T-helper 9 cell (primary cell): ENCODE measurements around the gene CCNF.

ENCODE experiments used
- DNase-seq: peaks from one replicate; pipeline ENCODE4 v3.0.0-alpha.2; 2020

CCNF gene

GRCh38 chr16:2487903-2488531 lies 58.8 kb downstream of the CCNF start:
- no peak for DNase-seq

DNA sequence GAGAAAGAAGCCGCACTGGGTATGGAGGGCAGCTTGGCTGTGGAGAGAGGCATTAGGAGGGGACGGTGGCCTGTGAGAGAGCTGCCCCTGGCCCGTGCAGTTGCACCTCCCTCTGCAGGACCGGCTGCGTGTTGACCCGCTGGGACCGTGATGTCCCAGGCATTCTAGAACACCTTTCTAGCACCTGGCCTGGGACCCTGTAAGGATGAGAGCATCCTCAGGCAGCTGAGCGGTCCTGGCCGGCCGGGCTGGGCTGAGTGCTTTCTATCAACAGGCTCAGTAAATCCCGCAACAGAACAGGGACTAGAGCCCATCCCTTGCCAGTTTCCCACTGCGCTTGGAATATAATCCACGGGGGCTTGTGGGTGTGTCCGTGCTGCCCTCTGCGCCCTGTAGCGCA lies 60.3 kb downstream of the CCNF start:
- no peak for DNase-seq

DNA sequence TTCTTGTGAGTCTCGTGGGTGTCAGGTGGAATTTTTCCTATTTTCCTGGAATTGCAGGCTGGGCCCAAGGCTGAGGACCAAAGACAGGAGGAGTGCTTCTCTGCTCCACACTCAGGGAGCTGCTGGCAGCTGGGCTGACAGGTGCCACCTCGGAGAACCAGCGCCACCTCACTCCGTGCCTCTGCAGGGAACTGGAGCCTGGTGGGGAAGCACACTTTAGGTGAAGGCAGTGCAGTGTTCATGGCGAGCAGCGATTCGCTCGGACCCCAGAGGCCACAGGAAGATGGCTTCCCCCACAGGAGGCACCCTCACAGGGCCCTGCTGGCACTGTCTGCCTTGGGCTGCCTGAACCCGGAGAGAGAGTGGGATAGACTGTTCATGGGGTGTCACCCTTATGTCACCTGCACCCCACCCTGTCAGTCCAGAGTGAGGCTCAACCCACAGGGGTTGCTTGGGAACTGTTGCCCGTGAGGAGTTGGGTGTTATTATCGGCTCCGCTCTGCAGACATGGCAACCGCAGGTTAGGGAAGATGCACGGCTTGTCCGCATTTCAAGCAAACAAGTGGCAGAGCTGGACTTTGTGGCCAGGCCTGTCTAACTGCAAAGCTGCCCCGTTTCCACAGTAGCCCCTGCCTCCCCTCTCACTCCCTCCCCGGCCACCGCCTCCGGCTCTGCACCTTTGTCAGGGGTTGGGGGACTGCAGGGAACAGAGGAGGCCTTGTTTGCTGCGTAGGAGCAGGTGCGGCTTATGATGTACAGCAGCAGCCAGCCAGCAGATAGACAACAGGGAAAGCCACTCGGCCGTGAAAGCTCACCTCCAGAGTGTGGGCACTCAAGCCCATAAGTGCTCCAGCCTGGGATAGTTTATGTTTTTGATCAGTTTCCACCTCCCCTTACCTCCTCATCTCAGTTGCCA lies 61.2 kb downstream of the CCNF start:
- DNase-seq = no peak

- DNase-seq = no peak
Measured at GRCh38 chr16:2492292-2492691, 63.0 kb downstream of the CCNF start.

DNA sequence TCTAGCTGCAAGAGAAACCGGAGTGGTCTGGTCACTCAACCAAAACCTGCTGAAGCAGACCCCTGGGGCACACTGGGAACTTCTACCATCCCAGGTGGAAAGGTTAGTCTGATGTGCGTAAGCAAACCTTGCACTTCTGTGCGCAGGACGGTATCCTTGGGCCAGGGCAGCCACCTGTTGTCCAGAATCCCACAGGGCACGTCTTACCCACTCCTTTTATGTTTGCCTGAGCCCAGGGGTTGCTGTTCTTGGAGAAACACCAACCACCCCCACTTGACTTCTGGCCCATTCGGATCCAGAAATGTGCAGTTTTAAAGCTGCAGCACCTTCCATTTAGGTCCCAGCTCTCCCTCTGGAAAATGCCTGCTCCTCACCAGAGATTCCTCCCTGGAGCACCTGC lies 64.4 kb downstream of the CCNF start:
- DNase-seq = no peak

DNA sequence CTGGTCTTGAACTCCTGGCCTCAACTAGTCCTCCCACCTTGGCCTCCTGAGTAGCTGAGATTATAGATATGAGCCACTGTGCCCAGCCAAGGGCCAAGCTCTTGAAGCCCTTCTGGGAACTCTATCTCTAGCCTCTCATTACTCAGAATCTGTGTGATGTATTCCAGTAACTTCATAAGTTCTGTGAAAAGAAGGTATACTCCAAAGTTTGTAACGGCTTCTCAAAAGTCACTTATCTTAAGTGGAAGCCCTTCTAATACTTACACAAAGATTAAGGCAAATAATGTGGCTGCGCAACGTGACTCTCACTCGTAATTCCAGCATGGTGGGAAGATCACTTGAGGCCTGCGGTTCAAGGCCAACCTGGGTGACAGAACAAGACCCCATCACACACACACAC lies 65.4 kb downstream of the CCNF start:
- DNase-seq = no peak

- no peak for DNase-seq
Measured at GRCh38 chr16:2495041-2495440, 65.8 kb downstream of the CCNF start.

DNA sequence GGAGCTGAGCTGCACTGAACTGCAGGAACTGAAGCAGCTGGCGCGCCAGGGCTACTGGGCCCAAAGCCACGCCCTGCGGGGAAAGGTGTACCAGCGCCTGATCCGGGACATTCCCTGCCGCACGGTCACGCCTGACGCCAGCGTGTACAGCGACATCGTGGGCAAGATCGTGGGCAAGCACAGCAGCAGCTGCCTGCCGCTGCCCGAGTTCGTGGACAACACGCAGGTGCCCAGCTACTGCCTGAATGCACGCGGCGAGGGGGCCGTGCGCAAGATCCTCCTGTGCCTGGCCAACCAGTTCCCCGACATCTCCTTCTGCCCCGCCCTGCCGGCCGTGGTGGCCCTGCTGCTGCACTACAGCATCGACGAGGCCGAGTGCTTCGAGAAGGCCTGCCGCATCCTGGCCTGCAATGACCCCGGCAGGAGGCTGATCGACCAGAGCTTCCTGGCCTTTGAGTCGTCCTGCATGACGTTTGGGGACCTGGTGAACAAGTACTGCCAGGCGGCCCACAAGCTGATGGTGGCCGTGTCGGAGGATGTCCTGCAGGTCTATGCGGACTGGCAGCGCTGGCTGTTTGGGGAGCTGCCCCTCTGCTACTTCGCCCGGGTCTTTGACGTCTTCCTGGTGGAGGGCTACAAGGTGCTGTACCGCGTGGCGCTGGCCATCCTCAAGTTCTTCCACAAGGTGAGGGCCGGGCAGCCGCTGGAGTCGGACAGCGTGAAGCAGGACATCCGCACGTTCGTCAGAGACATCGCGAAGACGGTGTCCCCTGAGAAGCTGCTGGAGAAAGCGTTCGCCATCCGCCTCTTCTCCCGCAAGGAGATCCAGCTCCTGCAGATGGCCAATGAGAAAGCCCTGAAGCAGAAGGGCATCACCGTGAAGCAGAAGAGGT lies 67.2 kb downstream of the CCNF start:
- DNase-seq = no peak

GRCh38 chr16:2497116-2497630 lies 67.9 kb downstream of the CCNF start:
- no peak for DNase-seq

- no peak for DNase-seq
Measured at GRCh38 chr16:2497695-2498484, 68.6 kb downstream of the CCNF start.

DNA sequence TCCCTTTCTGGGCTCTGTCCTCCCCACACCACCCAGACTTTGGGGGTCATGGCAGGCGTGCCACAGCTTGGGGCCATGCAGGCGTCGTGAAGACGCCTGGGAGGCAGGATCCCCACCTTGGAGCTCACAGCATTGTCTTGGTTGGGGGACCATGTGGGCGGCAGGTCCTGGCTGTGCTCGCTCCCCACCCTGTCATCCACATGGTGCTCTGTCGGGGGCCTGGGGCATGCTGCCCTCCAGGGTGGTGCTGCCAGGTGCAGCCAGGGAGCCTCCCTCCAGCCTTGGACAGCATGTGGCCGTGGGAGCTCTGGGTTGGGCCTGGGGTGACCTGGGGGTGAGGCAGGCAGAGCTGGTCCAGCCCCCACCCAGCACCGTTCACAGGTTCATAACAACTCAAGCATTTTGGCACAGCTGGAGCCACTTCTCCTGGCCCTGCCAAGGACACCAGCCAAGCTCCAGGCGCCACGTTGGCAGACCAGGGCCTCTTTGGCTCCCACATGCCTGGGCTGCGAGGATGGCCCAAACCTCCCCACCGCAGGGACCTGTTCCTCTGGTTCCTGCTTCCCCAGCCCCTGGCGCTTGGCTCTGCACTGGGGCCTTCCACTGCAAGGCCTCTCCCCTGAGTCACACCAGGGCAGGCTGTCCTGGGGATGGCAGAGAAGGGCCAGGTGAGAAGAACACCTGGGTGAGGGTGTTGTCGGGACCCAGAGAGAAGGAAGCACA lies 69.4 kb downstream of the CCNF start:
- DNase-seq = no peak

- no peak for DNase-seq
Measured at GRCh38 chr16:2499454-2499853, 70.2 kb downstream of the CCNF start.

GRCh38 chr16:2499890-2500429 lies 70.7 kb downstream of the CCNF start:
- DNase-seq = no peak

- no peak for DNase-seq
Measured at GRCh38 chr16:2500430-2500917, 71.2 kb downstream of the CCNF start.

DNA sequence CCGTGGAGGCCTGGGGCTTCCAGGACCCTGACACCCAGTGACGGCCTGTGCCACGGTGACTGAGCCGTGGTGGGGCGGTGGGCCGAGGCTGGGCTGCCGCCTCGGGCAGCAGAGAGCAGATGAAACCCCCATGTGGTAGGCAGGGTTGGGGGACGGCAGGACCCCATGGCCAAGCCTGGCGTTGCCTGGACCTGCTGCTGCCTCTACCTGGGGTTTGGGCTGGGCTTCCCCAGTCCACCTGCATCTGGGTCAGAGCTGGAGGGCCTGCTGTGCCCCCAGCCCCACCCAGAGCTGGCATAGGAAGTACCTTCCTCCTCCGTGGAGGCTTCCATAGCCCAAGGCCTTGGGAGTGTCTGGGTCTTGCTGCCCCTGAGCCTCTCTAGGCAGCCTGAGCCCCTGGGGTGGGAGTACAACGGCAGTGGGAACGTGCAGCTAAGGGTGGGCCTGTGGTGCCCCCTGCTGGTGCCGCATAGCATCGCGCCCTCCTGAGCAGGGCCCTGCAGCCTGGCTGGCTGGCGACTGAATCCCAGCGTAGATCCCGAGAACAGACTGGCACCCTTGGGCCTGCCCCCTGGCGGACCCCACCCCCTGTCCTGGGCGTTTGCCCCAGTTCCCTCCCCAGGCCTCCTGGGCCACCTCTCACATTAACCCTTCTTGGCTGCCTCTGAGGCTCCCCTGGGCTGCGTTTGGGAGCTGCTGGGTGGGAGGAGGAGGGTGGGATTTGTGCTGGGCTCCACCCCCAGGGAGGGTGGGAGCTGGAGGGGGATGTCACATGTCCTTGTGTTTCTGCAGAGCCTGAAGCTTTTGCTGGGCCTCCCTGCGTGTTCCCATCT lies 71.9 kb downstream of the CCNF start:
- peak; percentile 76 for DNase-seq

GRCh38 chr16:2501946-2502895 lies 73.0 kb downstream of the CCNF start:
- DNase-seq = no peak

DNA sequence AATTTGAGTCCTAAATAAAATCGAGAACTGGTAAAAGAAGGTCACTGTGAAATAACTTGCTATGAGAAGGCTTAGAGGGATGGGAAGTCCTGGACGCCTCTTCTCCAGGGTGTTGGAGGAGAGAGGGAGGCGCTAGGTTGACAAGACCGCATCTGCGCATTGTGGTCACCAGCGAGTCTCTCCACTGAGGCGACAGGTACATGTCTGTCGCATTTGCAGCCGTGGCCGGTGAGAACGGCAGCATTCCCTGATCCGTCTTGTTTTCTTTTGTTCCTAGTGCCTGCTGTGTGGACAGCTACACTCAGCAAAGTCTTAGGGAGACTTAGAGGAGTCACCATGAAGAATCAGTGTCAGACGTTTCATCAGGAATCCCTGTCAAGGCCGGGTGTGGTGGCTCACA lies 76.4 kb downstream of the CCNF start:
- no peak for DNase-seq

GRCh38 chr16:2507052-2507659 lies 77.9 kb downstream of the CCNF start:
- no peak for DNase-seq
